Tongue (tissue), 2 donors: ENCODE measurements around the gene HSPA1A. TPM values are rescaled to one million over a fixed set of nuclear protein-coding genes. Genes with fewer than 3 reads are reported as not detected.

ENCODE experiments used
- DNase-seq: peaks from one replicate; pipeline ENCODE4 v3.0.0-alpha.2; 2015
- total RNA-seq: library from RNA; depleted of rRNA; stranded (reverse); fragments of >200 nt; gene quantifications from one replicate; pipeline ENCODE4 v1.2.3, GENCODE V29; 2014

HSPA1A gene
- 698 TPM for total RNA-seq

- peak; percentile 98 for DNase-seq
These were observed at the start of gene HSPA1A, which contains the start of gene HSPA1L for GRCh38 chr6:31815025-31815838. Gene HSPA1A, plus strand, starts transcription at chr6:31815543. Its CDS starts 214 bp downstream, at chr6:31815757. Gene HSPA1L, minus strand, starts transcription at chr6:31815283. Its CDS starts 3,311 bp downstream, at chr6:31811972.

DNA sequence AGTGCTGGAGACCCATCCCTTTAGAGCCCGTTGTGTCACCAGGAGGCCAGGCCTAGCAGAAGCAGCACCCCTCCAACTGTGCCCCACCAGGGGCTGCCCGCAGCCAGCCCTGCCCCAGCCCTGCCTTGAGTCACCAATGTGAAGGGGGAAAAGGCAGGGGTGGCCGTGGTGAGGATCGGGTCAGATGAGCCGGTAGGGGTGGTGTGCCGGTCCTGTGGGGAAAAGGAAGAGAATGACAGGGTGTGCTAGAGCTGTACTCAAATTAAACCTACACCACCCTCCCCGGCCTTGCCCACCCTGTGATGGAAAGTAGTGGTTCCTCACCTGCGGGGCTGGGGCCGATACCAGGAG lies 49.8 kb upstream of the HSPA1A start:
- DNase-seq = no peak

DNA sequence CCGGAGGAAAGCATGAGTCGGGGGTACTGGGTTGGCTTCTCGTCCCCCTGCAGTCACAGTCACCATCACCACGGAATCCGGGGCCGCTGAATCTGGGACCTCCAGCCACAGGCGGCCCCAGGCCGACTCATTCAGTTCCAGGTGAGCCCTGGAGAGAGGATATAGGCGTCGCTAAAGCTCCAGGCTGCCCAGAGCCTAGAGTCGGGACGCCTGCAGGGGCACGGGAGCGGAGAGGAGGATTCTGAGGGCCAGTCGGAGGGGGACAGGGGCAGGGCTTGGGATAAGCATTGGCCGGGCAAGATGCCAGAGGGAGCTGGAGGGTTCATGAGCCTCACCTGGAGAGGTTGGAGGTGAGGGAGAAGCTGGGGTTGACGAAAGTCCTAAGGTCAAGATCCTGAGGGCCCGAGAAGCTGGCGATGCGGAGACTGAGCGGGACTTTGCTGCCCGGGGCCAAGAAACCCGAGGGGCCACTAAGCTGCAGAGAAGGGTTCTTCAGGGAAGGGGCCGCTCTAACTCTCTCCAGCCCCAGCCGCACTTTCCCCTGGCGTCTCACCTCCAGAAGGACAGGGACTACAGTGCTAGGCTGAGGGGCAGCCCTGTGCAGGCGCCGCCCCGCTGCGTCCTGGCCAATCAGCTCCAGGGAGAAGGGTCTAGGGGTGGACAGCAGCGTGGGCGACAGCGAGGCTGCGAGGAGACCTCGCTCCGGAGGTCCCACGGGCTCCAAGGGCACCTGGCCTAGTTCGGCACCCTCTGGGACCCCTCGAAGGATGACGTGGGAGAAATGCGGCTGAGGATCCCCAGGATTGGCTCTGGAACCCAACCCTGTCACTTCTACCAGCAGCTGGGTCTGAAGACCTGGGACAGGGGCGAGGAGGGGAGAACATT lies 49.2 kb upstream of the HSPA1A start:
- no peak for DNase-seq

DNA sequence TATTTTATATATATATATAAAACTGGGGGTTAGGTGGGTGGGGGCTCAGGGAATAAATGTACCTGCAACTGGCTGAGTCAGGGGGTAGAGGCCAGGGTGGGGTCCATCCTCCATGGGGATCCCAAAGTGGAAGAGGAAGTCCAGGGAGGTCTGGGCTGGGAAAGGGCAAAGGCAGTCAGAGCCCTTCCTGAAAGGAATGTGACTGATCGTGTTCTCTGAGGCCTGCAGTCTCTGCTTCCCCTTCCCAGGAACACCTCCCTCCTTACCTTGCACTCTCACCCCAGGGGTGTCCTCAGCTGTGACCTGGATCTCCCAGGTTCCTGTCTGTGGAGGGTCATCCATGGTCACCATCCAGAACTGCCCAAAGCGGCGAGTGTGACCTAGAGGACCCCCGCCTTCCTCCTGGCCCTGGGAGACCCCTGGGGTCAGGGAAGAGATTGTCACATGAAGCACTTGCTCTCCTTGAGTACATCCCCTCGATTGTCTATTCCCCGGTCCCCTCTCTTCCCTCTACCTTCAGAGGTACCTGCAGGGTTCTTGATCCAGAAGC lies 48.2 kb upstream of the HSPA1A start:
- DNase-seq = no peak

GRCh38 chr6:31768363-31769257 lies 46.7 kb upstream of the HSPA1A start:
- no peak for DNase-seq

GRCh38 chr6:31769684-31770371 lies 45.5 kb upstream of the HSPA1A start:
- DNase-seq = peak; percentile 31

DNA sequence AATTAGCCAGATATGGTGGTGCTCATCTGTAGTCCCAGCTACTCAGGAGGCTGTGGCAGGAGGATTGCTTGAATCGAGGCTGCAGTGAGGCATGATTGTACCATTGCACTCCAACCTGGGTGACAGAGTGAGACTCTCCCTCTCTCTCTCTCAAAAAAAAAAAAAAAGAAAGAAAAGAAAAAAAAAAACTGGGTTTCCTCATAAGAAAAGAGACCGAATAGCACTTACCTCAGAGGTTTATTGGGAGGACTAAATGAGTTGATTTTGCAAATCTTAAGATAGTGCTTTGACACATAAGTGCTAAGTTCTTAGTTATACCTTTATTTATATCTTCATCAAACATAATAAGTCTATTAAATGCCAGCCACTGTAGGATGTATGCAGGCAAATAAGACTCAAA lies 44.5 kb upstream of the HSPA1A start:
- DNase-seq = no peak

DNA sequence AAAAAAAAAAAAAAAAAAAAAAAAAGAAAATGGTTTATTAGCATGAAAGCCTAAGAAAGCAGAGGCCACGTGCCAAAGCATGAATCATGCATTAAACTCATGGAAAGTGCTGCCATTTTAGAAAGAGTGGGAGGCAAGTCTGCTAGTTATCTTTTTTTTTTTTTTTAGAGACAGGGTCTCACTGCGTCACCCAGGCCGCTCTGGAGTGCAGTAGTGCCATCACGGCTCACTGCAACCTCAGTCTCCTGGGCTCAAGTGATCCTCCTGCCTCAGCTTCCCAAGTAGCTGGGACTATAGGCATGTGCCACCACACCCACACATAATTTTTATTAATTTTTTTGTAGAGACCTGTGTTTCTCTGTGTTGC lies 43.4 kb upstream of the HSPA1A start:
- DNase-seq = peak; percentile 36

DNA sequence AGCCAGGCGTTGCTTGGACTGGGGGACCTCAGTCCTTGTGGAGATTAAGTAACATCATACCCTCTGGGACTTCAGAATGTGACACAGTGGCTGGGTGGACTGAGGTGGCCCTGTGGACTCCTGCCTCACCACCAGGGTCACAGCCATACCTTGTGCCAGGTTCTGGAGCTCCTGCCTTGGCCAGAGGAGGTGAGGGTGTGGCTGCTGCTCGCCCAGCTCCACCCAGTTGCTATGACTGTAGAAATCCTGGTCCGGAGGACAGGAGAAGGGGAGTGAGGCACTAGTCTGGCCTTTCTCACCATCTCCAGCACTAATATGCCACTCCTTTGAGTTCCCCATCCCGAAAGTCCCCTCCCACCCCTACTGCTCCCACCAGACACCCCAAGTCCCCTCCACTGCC lies 40.2 kb upstream of the HSPA1A start:
- DNase-seq = no peak

DNA sequence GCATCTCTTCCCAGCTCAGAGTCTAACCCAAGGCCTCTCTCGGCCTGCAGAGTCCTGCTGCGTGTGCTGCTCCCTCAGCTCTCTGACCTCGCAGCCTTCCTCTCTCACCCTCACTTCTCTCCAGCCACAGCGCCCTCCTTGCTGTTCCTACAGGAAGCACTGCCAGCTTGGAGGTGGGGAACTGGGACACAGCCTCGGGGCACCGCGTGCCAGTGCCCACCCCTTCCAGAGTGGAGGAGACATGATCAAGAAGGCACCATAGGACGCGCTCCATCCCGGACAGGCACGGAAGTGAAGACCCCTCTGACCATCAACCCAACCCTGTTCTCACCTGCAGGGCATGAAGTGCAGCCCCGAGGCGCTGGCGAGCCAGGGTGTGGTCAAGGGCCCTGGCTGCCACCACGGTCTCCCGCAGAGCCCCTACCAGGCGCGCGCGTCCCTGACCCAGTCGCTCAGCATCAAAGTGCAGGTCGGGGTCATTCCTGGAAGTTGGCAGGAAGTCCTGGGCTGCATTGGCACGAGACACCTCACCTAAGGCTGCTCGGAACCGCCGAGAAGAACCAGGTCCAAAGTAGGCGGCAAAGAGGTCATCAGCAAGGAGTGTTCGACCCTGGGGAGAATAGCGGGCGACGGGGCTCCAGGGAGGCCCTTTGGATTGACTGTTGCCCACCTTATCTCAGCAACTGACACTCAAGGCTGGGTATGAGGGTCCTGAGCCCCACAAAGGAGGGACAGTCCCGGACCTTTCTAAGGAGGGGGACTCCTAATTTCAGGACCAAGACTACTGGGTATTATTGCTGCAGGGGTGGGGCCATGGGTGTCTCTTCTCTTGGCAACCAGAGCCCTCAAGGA lies 39.5 kb upstream of the HSPA1A start:
- no peak for DNase-seq

DNA sequence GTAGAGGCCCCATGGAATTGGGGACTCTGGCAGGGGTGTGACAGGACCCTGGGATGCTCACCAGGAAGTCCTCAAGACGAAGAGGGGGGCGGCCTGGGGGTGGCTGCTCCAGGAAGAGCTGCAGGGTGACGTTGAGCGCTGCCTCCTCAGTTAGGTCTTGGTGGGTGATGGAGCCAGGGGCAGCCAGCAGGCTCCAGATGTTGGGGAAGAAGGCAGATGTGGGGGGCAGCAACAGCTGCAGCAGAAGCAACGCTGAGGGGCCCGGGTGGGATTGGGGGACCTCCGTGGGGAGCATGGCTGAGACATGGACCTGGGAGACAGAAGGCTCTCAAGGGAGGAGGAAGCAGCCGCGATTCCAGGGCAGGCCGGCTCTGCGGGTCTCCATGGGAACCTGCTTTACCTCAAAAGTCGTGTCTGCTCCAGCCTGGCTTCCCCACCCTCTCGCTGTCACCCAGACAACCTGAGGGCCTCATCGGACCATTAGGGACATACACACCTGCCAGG lies 38.8 kb upstream of the HSPA1A start:
- no peak for DNase-seq

- peak; percentile 65 for DNase-seq
These were observed 38.2 kb upstream of the HSPA1A start, which contains the start of gene VWA7 for GRCh38 chr6:31776989-31777666. Gene VWA7, minus strand, starts transcription at chr6:31777328. Its CDS starts 549 bp downstream, at chr6:31776779.

GRCh38 chr6:31777667-31778050 lies 37.7 kb upstream of the HSPA1A start:
- no peak for DNase-seq

DNA sequence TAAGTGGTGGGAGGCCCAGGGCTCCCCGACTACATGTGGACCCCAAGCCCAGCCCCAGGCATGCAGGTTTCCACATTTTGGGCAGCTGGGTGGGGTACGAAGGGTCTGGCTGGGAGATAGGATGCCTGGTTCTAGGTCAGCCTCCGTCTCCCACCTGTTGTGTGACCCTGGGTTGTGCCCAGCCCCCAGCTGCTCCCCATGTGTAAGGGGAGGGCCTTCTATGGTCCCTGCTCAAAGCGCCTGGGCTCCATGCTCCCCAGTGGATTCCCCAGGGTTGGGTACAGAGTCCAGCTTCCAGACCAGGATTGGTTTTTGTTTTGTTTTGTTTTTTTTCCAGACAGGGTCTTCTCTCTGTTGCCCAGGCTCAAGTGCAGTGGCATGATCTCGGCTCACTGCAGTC lies 37.1 kb upstream of the HSPA1A start:
- DNase-seq = no peak

DNA sequence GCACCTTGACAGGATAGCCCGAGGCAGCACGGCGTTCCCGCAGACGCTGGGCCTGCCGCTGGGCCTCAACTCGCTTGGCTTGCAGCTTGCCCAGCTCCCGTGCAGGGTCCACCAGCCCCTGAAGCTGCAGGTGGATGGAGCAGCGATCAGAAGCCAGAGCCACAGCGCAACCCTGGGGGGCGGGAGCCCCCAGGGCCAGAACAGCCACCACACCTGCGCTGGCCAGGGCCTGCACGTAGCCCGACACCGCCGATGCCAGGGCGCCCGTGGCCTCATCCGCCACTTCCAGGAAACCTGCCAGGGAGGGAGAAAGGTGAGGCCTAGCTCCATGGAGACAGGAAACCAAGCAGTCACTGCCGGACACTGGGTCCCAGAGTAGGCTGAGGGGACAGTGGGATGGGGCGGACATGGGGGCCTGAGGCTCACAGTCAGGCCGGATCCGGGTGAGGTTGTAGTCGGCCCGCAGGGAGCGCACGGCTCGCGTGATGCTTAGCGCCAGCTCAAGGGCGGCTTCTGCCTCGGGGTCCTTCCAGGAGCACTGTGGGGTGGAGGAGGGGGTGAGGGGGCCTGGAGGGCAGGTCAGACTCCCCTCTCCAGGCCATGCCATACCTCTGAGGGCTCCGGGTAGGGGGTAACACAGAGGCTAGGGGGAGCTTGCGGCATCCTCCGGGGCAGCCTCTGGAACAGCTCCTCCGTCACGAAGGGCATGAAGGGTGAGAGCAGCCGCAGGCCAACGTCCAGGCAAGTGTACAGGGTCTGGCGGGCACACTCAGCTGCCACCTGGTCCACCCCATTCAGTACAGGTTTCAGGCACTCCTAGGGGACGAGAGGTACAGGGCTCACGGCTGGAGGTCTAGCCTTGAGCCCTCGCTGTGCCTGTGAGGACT lies 36.1 kb upstream of the HSPA1A start:
- DNase-seq = no peak

DNA sequence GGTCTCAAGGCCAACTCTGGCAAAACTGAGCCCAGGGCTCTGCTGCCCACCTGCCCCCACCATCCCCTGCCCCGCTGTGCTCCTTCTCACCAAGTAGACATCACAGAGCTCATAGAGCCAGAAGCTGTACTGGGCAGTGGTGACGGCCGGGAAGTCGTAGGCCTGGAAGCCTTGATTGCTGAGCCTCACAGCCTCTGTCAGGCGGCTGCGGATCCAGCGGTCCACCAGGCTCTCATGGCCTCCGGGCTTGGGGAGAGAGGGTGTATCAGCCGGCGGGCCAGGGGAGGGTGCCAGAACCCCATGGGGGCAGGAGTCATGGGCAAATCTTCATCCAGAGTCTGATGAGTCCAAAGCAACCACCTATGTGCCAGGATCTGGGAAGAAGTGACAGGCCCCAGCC lies 35.4 kb upstream of the HSPA1A start:
- DNase-seq = no peak

GRCh38 chr6:31780507-31781243 lies 34.7 kb upstream of the HSPA1A start:
- DNase-seq = no peak
